Cardiac fibroblast (primary cell): ENCODE data around the gene C2CD4A.
"Not testable (repeated sequence)": the region's sequence is repeated elsewhere in the genome, so short reads cannot be mapped to it uniquely, and the experiment has no call there.

Experiments used
- DNase-seq, 2 donors: peaks; one replicate each; pipeline versions ENCODE4 v3.0.0 to v3.0.0-alpha.2; 2010; ENCODE audit warnings: low read depth in 2 of 2
- H3K4me3 ChIP-seq, 2 donors: replicated peaks in 1 of 2; 1 replicate in 1 of 2; 2 replicates in 1 of 2; pipeline ENCODE4 v1.5.1; 2011; ENCODE audit warnings: low read depth in 2 of 2, low read length in 2 of 2, mild to moderate bottlenecking in 2 of 2, moderate library complexity in 1 of 2
- CTCF ChIP-seq: IDR thresholded peaks from one replicate; pipeline ENCODE4 v1.5.1; 2011; ENCODE audit warnings: low read depth, mild to moderate bottlenecking, low read length, inconsistent platforms

C2CD4A gene

GRCh38 chr15:62035256-62035924 lies 31.4 kb upstream of the C2CD4A start:
- DNase-seq, result peak; percentile 55 to 78
- TF ChIP-seq CTCF, result no peak
- no peak overlapping the region for H3K4me3 ChIP-seq

GRCh38 chr15:62046078-62046743 lies 20.6 kb upstream of the C2CD4A start:
- no peak for DNase-seq
- H3K4me3 ChIP-seq, result no peak overlapping the region
- no peak for TF ChIP-seq CTCF

- H3K4me3 ChIP-seq, result no peak overlapping the region
- DNase-seq, result no peak
- TF ChIP-seq CTCF, result no peak
Measured at GRCh38 chr15:62047282-62047827, 19.4 kb upstream of the C2CD4A start.

GRCh38 chr15:62048254-62048653 lies 18.5 kb upstream of the C2CD4A start:
- DNase-seq, H3K4me3 ChIP-seq: not testable (repeated sequence)

- TF ChIP-seq CTCF, result no peak
- no peak for DNase-seq
- H3K4me3 ChIP-seq, result no peak overlapping the region
Measured at GRCh38 chr15:62050115-62050514, 16.7 kb upstream of the C2CD4A start.

GRCh38 chr15:62051166-62051565 lies 15.6 kb upstream of the C2CD4A start:
- no peak overlapping the region for H3K4me3 ChIP-seq
- DNase-seq, result no peak
- TF ChIP-seq CTCF, result no peak

- no peak overlapping the region for H3K4me3 ChIP-seq
- no peak for DNase-seq
- TF ChIP-seq CTCF, result no peak
Measured at GRCh38 chr15:62052713-62053112, 14.1 kb upstream of the C2CD4A start.
